ACC112 (cell line): Measurements from ENCODE around the gene CASKIN2.
"Not testable (repeated sequence)": the region's sequence is repeated elsewhere in the genome, so short reads cannot be mapped to it uniquely, and the experiment has no call there.

ENCODE experiments used
- H2AFZ ChIP-seq: fragments of 200-600 bp; sonication (generic); one replicate; pipeline ENCODE4 v1.6.0; 2017; ENCODE audit warnings: antibody characterized with exemption, low read length; ENCODE audit not compliant: unreplicated experiment
- H3K27ac ChIP-seq: fragments of 200-600 bp; sonication (generic); 2 replicates; pipeline ENCODE4 v1.5.1; 2014; ENCODE audit warnings: low read depth, mild to moderate bottlenecking, antibody characterized with exemption, low read length, moderate library complexity
- H3K27me3 ChIP-seq: fragments of 200-600 bp; sonication (generic); 2 replicates; pipeline ENCODE4 v1.6.1; 2014; ENCODE audit warnings: mild to moderate bottlenecking, antibody characterized with exemption, low read length, moderate library complexity, mixed read lengths; ENCODE audit not compliant: insufficient read depth
- H3K36me3 ChIP-seq: fragments of 200-600 bp; sonication (generic); 2 replicates; pipeline ENCODE4 v1.6.1; 2016; ENCODE audit warnings: mild to moderate bottlenecking, antibody characterized with exemption, low read length, moderate library complexity, mixed read lengths; ENCODE audit not compliant: insufficient read depth
- H3K4me1 ChIP-seq: fragments of 200-600 bp; sonication (generic); one replicate; pipeline ENCODE4 v1.6.1; 2016; ENCODE audit warnings: low read length, mixed read lengths; ENCODE audit not compliant: insufficient read depth, unreplicated experiment, control insufficient read depth
- H3K4me3 ChIP-seq: fragments of 200-600 bp; sonication (generic); 2 replicates; pipeline ENCODE4 v1.5.1; 2014; ENCODE audit warnings: mild to moderate bottlenecking, low read depth, low read length
- H3K79me2 ChIP-seq: fragments of 200-600 bp; sonication (generic); one replicate; pipeline ENCODE4 v1.6.0; 2016; ENCODE audit warnings: low read length; ENCODE audit not compliant: control insufficient read depth, unreplicated experiment, insufficient read depth

CASKIN2 gene

GRCh38 chr17:75457047-75457654, 58.2 kb downstream of the CASKIN2 start:
- Histone ChIP-seq H3K4me3 (peak overlapping the region; percentile 93), H3K27ac (peak overlapping the region; percentile 34; the same call in 1 of the 2 replicates), H3K36me3 (no peaks in the 10 kb centered on the region), H2AFZ (peak overlapping the region; percentile 99), H3K79me2 (peaks cover 8% of the 10 kb centered on the region), H3K4me1 (peaks cover 8% of the 10 kb centered on the region), H3K27me3 (no peaks in the 10 kb centered on the region)

- H2AFZ ChIP-seq = peak within 1 kb of the TSS; percentile 99
- peak within 1 kb of the TSS; percentile 38 for H3K27ac ChIP-seq
- H3K36me3 ChIP-seq = no peaks in the 10 kb centered on the region
- peaks cover 8% of the 10 kb centered on the region for H3K79me2 ChIP-seq
- peak within 1 kb of the TSS; percentile 93 for H3K4me3 ChIP-seq
- no peaks in the 10 kb centered on the region for H3K27me3 ChIP-seq
- peaks cover 8% of the 10 kb centered on the region for H3K4me1 ChIP-seq
Measured at GRCh38 chr17:75456417-75457046, 58.8 kb downstream of the CASKIN2 start, which contains the start of gene TMEM94. TSS of gene TMEM94 (plus strand) at chr17:75456635. CDS start at chr17:75471906, 15,271 bp downstream.

GRCh38 chr17:75456039-75456416, 59.3 kb downstream of the CASKIN2 start:
- H3K27me3 ChIP-seq = no peaks in the 10 kb centered on the region
- H3K4me1 ChIP-seq = peaks cover 8% of the 10 kb centered on the region
- peak overlapping the region; percentile 38 for H3K27ac ChIP-seq
- peak overlapping the region; percentile 93 for H3K4me3 ChIP-seq
- peak overlapping the region; percentile 79 for H2AFZ ChIP-seq
- no peaks in the 10 kb centered on the region for H3K36me3 ChIP-seq
- H3K79me2 ChIP-seq = peaks cover 8% of the 10 kb centered on the region

GRCh38 chr17:75454672-75455071, 60.7 kb downstream of the CASKIN2 start:
- H2AFZ ChIP-seq, H3K79me2 ChIP-seq, H3K4me1 ChIP-seq, H3K27me3 ChIP-seq, H3K27ac ChIP-seq, H3K4me3 ChIP-seq, H3K36me3 ChIP-seq: not testable (repeated sequence)

DNA sequence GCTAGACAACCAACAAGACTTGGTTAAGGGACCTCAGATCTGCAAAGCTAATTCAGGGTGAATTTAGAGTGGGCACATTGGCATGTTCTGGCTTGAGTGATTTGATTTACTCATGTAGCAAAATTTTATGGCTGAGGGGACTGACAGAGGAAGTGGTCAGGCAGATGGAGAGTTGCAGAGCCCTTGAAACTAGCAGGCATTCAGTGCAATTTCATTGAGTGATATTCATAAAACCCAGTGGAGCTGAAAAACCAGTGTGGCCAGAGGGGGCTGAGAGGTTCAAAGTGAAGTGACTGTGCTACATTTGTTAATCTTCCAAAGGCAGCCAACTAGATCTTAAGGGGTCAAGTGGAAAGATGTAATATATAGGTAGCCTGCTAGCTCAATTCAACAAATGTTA, 61.1 kb downstream of the CASKIN2 start:
- no peak overlapping the region for H3K4me3 ChIP-seq
- no peak overlapping the region for H2AFZ ChIP-seq
- peaks cover 8% of the 10 kb centered on the region for H3K79me2 ChIP-seq
- H3K36me3 ChIP-seq = no peaks in the 10 kb centered on the region
- no peaks in the 10 kb centered on the region for H3K27me3 ChIP-seq
- H3K27ac ChIP-seq = no peak overlapping the region
- peaks cover 8% of the 10 kb centered on the region for H3K4me1 ChIP-seq

- H2AFZ ChIP-seq = no peak overlapping the region
- no peak overlapping the region for H3K4me3 ChIP-seq
- no peaks in the 10 kb centered on the region for H3K27me3 ChIP-seq
- no peaks in the 10 kb centered on the region for H3K4me1 ChIP-seq
- H3K79me2 ChIP-seq = no peaks in the 10 kb centered on the region
- H3K27ac ChIP-seq = no peak overlapping the region
- H3K36me3 ChIP-seq = no peaks in the 10 kb centered on the region
Measured at GRCh38 chr17:75450270-75450669, 65.1 kb downstream of the CASKIN2 start.
